Hippocampal formation (tissue), 2 donors: ENCODE data around the gene RIMS4.

Experiments
- DNase-seq, 2 donors: peaks; one replicate each; lab custom pipeline; 2025; lab: John Stamatoyannopoulos, UW

Gene RIMS4

GRCh38 chr20:44742304-44743079 lies 67.9 kb downstream of the RIMS4 start:
- DNase-seq, result no peak

GRCh38 chr20:44739942-44740341 lies 70.4 kb downstream of the RIMS4 start:
- no peak for DNase-seq

- DNase-seq, result peak; percentile 58 to 70
These were observed 71.4 kb downstream of the RIMS4 start for GRCh38 chr20:44738813-44739477.

- DNase-seq, result no peak
These were observed 73.2 kb downstream of the RIMS4 start for GRCh38 chr20:44737116-44737515.

GRCh38 chr20:44736170-44737021 lies 74.0 kb downstream of the RIMS4 start:
- DNase-seq, result peak; percentile 57 to 83

- no peak for DNase-seq
These were observed 74.6 kb downstream of the RIMS4 start for GRCh38 chr20:44735816-44736169.

GRCh38 chr20:44734938-44735337 lies 75.4 kb downstream of the RIMS4 start:
- no peak for DNase-seq

GRCh38 chr20:44733341-44734069 lies 76.8 kb downstream of the RIMS4 start:
- DNase-seq, result peak; percentile 52 to 74

GRCh38 chr20:44732327-44732726 lies 78.0 kb downstream of the RIMS4 start:
- no peak for DNase-seq

- DNase-seq, result no peak
These were observed 78.7 kb downstream of the RIMS4 start for GRCh38 chr20:44731657-44732056.

- DNase-seq, result no peak
These were observed 79.9 kb downstream of the RIMS4 start for GRCh38 chr20:44730441-44730840.

- peak; percentile 19 to 30 for DNase-seq
These were observed 81.4 kb downstream of the RIMS4 start for GRCh38 chr20:44728801-44729443.

- no peak for DNase-seq
These were observed 82.7 kb downstream of the RIMS4 start for GRCh38 chr20:44727651-44728050.

- no peak for DNase-seq
These were observed 83.3 kb downstream of the RIMS4 start for GRCh38 chr20:44727039-44727438.

GRCh38 chr20:44725837-44726236 lies 84.5 kb downstream of the RIMS4 start:
- DNase-seq, result no peak

GRCh38 chr20:44724423-44725091 lies 85.8 kb downstream of the RIMS4 start:
- DNase-seq, result no peak

- DNase-seq, result no peak
These were observed 86.5 kb downstream of the RIMS4 start for GRCh38 chr20:44723798-44724362.

- DNase-seq, result no peak
These were observed 87.0 kb downstream of the RIMS4 start for GRCh38 chr20:44723391-44723790.

GRCh38 chr20:44722990-44723389 lies 87.4 kb downstream of the RIMS4 start:
- DNase-seq, result no peak

GRCh38 chr20:44721785-44722054 lies 88.6 kb downstream of the RIMS4 start:
- no peak for DNase-seq
